Ascending aorta (tissue), 2 donors: ENCODE results near the gene ATP11A. TPM values are rescaled to one million over a fixed set of nuclear protein-coding genes. Genes with fewer than 3 reads are reported as not detected.

Source experiments
- DNase-seq, 2 donors: peaks; one replicate each; pipeline ENCODE4 v3.0.0-alpha.2; 2019; ENCODE audit warnings: low spot score in 2 of 2
- H3K27ac ChIP-seq, 2 donors: fragments of 200-600 bp; sonication (generic); one replicate each; pipeline ENCODE4 v1.5.1; 2016 to 2017; ENCODE audit warnings: mild to moderate bottlenecking in 1 of 2
- H3K27me3 ChIP-seq: fragments of 200-600 bp; sonication (generic); one replicate; pipeline ENCODE4 v1.5.1; 2017
- H3K36me3 ChIP-seq, 2 donors: fragments of 200-600 bp; sonication (generic); one replicate each; pipeline ENCODE4 v1.5.1; 2016
- H3K4me1 ChIP-seq, 2 donors: fragments of 200-600 bp; sonication (generic); one replicate each; pipeline ENCODE4 v1.5.1; 2016 to 2017; ENCODE audit warnings: mild to moderate bottlenecking in 1 of 2
- H3K4me3 ChIP-seq, 2 donors: fragments of 200-600 bp; sonication (generic); one replicate each; pipeline ENCODE4 v1.5.1; 2016 to 2017; ENCODE audit warnings: mild to moderate bottlenecking in 1 of 2
- H3K9me3 ChIP-seq, 2 donors: fragments of 200-600 bp; sonication (generic); one replicate each; pipeline ENCODE4 v1.5.1; 2016
- CTCF ChIP-seq, 3 experiments: fragments of 200-600 bp in 2 of 3; fragments of 450-650 bp in 1 of 3; sonication (generic) in 2 of 3; IDR thresholded peaks; one replicate each; pipeline ENCODE4 v1.5.1; 2016 to 2019; ENCODE audit warnings: antibody characterized with exemption in 3 of 3, mild to moderate bottlenecking in 1 of 3, moderate library complexity in 1 of 3
- intact Hi-C: fragments of 100-400 bp; cut with DNase I; formaldehyde crosslinking; loops from one replicate; pipeline ENCODE4 v1.15.1; 2023
- total RNA-seq: library from RNA; depleted of rRNA; stranded (reverse); fragments of >200 nt; gene quantifications from one replicate; pipeline ENCODE4 v1.1.0, GENCODE V29; 2016

The ATP11A gene
- total RNA-seq, 1 donor from 2014 or later = 50.1 TPM

DNA sequence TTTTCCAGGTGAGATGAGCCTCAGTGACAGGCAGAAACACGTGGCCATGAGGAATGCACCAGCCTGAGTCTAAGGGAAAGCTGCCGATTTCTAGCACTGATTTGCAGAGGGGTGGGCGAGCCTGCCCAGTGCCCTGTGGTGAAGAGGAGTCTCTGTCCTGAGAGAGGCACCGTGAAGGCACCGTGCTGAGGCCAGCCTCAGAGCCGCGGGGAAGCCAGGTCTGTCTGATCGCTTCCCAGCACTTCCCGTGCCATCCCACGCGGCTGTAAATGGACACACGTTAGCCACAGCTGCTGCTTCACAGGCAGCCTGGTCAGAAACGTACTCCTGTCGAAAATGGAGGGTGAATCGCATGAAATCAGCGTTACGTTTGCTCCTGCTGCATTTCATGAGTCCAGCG is 79.8 kb downstream of the ATP11A start:
- intact Hi-C loops = no loop called here
- no peak overlapping the region for H3K4me3 ChIP-seq
- no peak overlapping the region for H3K27ac ChIP-seq
- no peaks in the 10 kb centered on the region for H3K36me3 ChIP-seq
- H3K9me3 ChIP-seq = no peaks in the 10 kb centered on the region
- no peaks in the 10 kb centered on the region for H3K4me1 ChIP-seq
- no peaks in the 10 kb centered on the region for H3K27me3 ChIP-seq
- DNase-seq = no peak
- TF ChIP-seq CTCF (IDR thresholded peaks at IDR 0.05) = no peak

GRCh38 chr13:112770504-112770903 is 80.7 kb downstream of the ATP11A start:
- H3K4me3 ChIP-seq = no peak overlapping the region
- intact Hi-C loops = no loop called here
- no peak for DNase-seq
- no peak for TF ChIP-seq CTCF (IDR thresholded peaks at IDR 0.05)
- H3K27me3 ChIP-seq = no peaks in the 10 kb centered on the region
- no peaks in the 10 kb centered on the region for H3K36me3 ChIP-seq
- H3K4me1 ChIP-seq = no peaks in the 10 kb centered on the region
- no peak overlapping the region for H3K27ac ChIP-seq
- H3K9me3 ChIP-seq = no peaks in the 10 kb centered on the region

- H3K27ac ChIP-seq = no peak overlapping the region
- intact Hi-C loops = no loop called here
- no peaks in the 10 kb centered on the region for H3K27me3 ChIP-seq
- H3K36me3 ChIP-seq = no peaks in the 10 kb centered on the region
- no peak for DNase-seq
- no peaks in the 10 kb centered on the region for H3K4me1 ChIP-seq
- no peaks in the 10 kb centered on the region for H3K9me3 ChIP-seq
- H3K4me3 ChIP-seq = no peak overlapping the region
- TF ChIP-seq CTCF (IDR thresholded peaks at IDR 0.05) = no peak
Observed at GRCh38 chr13:112771139-112771876, 81.5 kb downstream of the ATP11A start.

DNA sequence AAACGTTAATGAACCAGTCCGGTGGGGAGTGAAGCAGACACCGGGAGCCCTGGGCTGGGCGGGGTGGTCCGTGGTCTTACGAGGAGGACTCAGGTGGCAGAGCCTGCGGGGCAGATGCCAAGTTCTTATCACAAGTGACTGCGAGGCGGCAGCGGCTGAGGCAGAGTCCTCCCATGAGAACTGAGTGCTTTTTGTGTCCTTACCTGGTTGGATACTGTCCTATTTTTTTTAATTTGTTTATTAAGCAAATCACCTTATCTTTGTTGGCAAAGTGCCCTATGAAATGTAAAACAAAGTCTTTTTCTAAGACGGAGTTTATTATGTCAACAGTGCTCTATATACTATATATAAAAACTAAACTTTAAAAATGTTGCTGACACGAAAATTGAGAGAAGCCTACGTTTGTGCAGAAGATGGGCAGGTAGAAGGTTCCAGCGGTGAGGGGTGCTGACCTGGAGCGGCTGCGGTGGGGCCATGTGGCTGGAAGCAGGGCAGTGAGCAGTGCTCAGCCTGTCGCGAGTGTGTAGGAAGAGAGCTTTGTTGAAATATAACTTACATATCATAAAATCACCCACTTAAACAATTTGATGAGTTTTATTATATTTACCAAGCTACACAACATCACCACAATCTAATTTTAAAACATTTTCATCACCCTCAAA is 82.2 kb downstream of the ATP11A start:
- H3K9me3 ChIP-seq = no peaks in the 10 kb centered on the region
- H3K4me3 ChIP-seq = no peak overlapping the region
- DNase-seq = no peak
- H3K27me3 ChIP-seq = no peaks in the 10 kb centered on the region
- no peak overlapping the region for H3K27ac ChIP-seq
- H3K4me1 ChIP-seq = no peaks in the 10 kb centered on the region
- no peaks in the 10 kb centered on the region for H3K36me3 ChIP-seq
- no peak for TF ChIP-seq CTCF (IDR thresholded peaks at IDR 0.05)
- intact Hi-C loops = no loop called here

GRCh38 chr13:112772539-112772909 is 82.7 kb downstream of the ATP11A start:
- H3K27ac ChIP-seq = no peak overlapping the region
- no peaks in the 10 kb centered on the region for H3K4me1 ChIP-seq
- H3K9me3 ChIP-seq = no peaks in the 10 kb centered on the region
- intact Hi-C loops = no loop called here
- TF ChIP-seq CTCF (IDR thresholded peaks at IDR 0.05) = no peak
- no peak overlapping the region for H3K4me3 ChIP-seq
- H3K27me3 ChIP-seq = no peaks in the 10 kb centered on the region
- no peaks in the 10 kb centered on the region for H3K36me3 ChIP-seq
- no peak for DNase-seq
